GM23338 (cell line): ENCODE measurements around the gene PPP4C. TPM values are rescaled to one million over a fixed set of nuclear protein-coding genes. Genes with fewer than 3 reads are reported as not detected.

ENCODE experiments used
- ATAC-seq: fragments of 200-7000 bp; cut with Tn5 transposase; 3 replicates; pipeline ENCODE4 v1.9.1; 2020
- DNase-seq: peaks from one replicate; pipeline ENCODE4 v3.0.0-alpha.2; 2015; ENCODE audit warnings: low spot score
- H2AFZ ChIP-seq: fragments of 200-600 bp; sonication (generic); 2 replicates; pipeline ENCODE4 v1.8.0; 2016; ENCODE audit warnings: antibody characterized with exemption, mild to moderate bottlenecking, moderate library complexity
- H3F3A ChIP-seq: fragments of 200-600 bp; sonication (generic); replicated peaks from 2 replicates; pipeline ENCODE4 v1.8.0; 2017; ENCODE audit warnings: antibody characterized with exemption, mixed run types, low read depth
- H3K27ac ChIP-seq: fragments of 200-600 bp; sonication (generic); 2 replicates; pipeline ENCODE4 v1.6.1; 2016; ENCODE audit warnings: low read depth
- H3K27me3 ChIP-seq: fragments of 200-600 bp; sonication (generic); 2 replicates; pipeline ENCODE4 v1.8.0; 2016; ENCODE audit warnings: mild to moderate bottlenecking, mixed run types, moderate library complexity; ENCODE audit not compliant: insufficient read depth
- H3K36me3 ChIP-seq: fragments of 200-600 bp; sonication (generic); 2 replicates; pipeline ENCODE4 v1.8.0; 2016; ENCODE audit warnings: mild to moderate bottlenecking; ENCODE audit not compliant: insufficient read depth
- H3K4me1 ChIP-seq: fragments of 200-600 bp; sonication (generic); 2 replicates; pipeline ENCODE4 v1.8.0; 2016; ENCODE audit warnings: mild to moderate bottlenecking, moderate library complexity; ENCODE audit not compliant: insufficient read depth
- H3K4me2 ChIP-seq: fragments of 200-600 bp; sonication (generic); 2 replicates; pipeline ENCODE4 v1.7.1; 2017; ENCODE audit warnings: mixed run types
- H3K4me3 ChIP-seq: fragments of 200-600 bp; sonication (generic); 2 replicates; pipeline ENCODE4 v1.6.1; 2016; ENCODE audit warnings: mixed run types
- H3K79me2 ChIP-seq: fragments of 200-600 bp; sonication (generic); replicated peaks from 2 replicates; pipeline ENCODE4 v1.8.0; 2017; ENCODE audit warnings: mild to moderate bottlenecking; ENCODE audit not compliant: insufficient read depth
- H3K9me2 ChIP-seq: fragments of 200-600 bp; sonication (generic); 2 replicates; pipeline ENCODE4 v1.8.0; 2017; ENCODE audit not compliant: insufficient read depth
- H4K20me1 ChIP-seq: fragments of 200-600 bp; sonication (generic); replicated peaks from 2 replicates; pipeline ENCODE4 v1.8.0; 2017; ENCODE audit warnings: mild to moderate bottlenecking; ENCODE audit not compliant: insufficient read depth
- H3K27ac Mint-ChIP-seq: 2 replicates; pipeline ENCODE4 v1.8.0; 2020; ENCODE audit warnings: inconsistent platforms, mild to moderate bottlenecking, moderate library complexity, mixed read lengths
- H3K27me3 Mint-ChIP-seq: 3 replicates; pipeline ENCODE4 v1.8.0; 2022; ENCODE audit warnings: low read depth, mild to moderate bottlenecking, moderate library complexity, mixed read lengths, inconsistent platforms; ENCODE audit not compliant: insufficient read depth, poor library complexity
- H3K36me3 Mint-ChIP-seq: 3 replicates; pipeline ENCODE4 v1.8.0; 2021; ENCODE audit warnings: low read depth, mild to moderate bottlenecking, inconsistent platforms, moderate library complexity, mixed read lengths
- H3K4me1 Mint-ChIP-seq: 3 replicates; pipeline ENCODE4 v1.8.0; 2020; ENCODE audit warnings: mild to moderate bottlenecking, inconsistent platforms, mixed read lengths
- H3K4me3 Mint-ChIP-seq: 3 replicates; pipeline ENCODE4 v1.8.0; 2021; ENCODE audit warnings: moderate library complexity, mild to moderate bottlenecking, inconsistent platforms, mixed read lengths
- H3K9me3 Mint-ChIP-seq: 3 replicates; pipeline ENCODE4 v1.8.0; 2020; ENCODE audit warnings: moderate library complexity, mild to moderate bottlenecking, inconsistent platforms, mixed read lengths
- CREB1 ChIP-seq: fragments of 250-450 bp; sonication (Bioruptor Pico); IDR thresholded peaks from 2 replicates; pipeline ENCODE4 v1.5.0; 2020; ENCODE audit warnings: low read depth, mild to moderate bottlenecking, moderate library complexity
- EZH2 ChIP-seq: fragments of 200-600 bp; sonication (generic); IDR thresholded peaks from one replicate; pipeline ENCODE4 v1.8.0; 2017; ENCODE audit warnings: antibody characterized with exemption, mild to moderate bottlenecking, low read depth; ENCODE audit not compliant: unreplicated experiment
- EZH2phosphoT487 ChIP-seq: fragments of 200-600 bp; sonication (generic); IDR thresholded peaks from one replicate; pipeline ENCODE4 v1.8.1; 2018; ENCODE audit warnings: antibody characterized with exemption; ENCODE audit not compliant: unreplicated experiment
- JUNB ChIP-seq: IDR thresholded peaks from one replicate; pipeline ENCODE4 v1.6.1; 2016; ENCODE audit warnings: antibody characterized with exemption; ENCODE audit not compliant: unreplicated experiment
- NANOG ChIP-seq: IDR thresholded peaks from 2 replicates; pipeline ENCODE4 v1.6.1; 2016; ENCODE audit warnings: antibody characterized with exemption, borderline replicate concordance
- POLR2AphosphoS5 ChIP-seq: IDR thresholded peaks from 2 replicates; pipeline ENCODE4 v1.6.1; 2016; ENCODE audit warnings: antibody characterized with exemption, low read depth
- STAT1 ChIP-seq: IDR thresholded peaks from one replicate; pipeline ENCODE4 v1.6.1; 2016; ENCODE audit warnings: antibody characterized with exemption; ENCODE audit not compliant: unreplicated experiment
- ZNF114 ChIP-seq: fragments of 250-450 bp; sonication (Bioruptor Pico); IDR thresholded peaks from 2 replicates; pipeline ENCODE4 v1.5.0; 2020; ENCODE audit warnings: mild to moderate bottlenecking, moderate library complexity
- ZNF331 ChIP-seq: fragments of 250-450 bp; sonication (Bioruptor Pico); IDR thresholded peaks from 2 replicates; pipeline ENCODE4 v1.5.0; 2020; ENCODE audit warnings: low read depth, mild to moderate bottlenecking, moderate library complexity
- polyA plus RNA-seq: library from polyadenylated mRNA; unstranded; fragments of >200 nt; fragmentation: Nextera tagmentation; extraction: Ambion mirVana; gene quantifications from 2 replicates; pipeline ENCODE4 v1.2.1, GENCODE V29; 2016
- total RNA-seq: library from RNA; depleted of rRNA; stranded (reverse); fragments of >200 nt; shearing (Covaris generic); gene quantifications from 2 replicates; pipeline ENCODE4 v1.2.3, GENCODE V29; 2014
- TF ChIP-seq, protein P1 (sequence below), 2 experiments: fragments of 200-600 bp in 1 of 2; sonication (generic) in 1 of 2; conservative IDR thresholded peaks; 2 replicates each; pipeline versions ENCODE4 v1.5.1 to v1.6.1; 2016 to 2017; ENCODE audit warnings: antibody characterized with exemption in 2 of 2, low read depth in 2 of 2, mild to moderate bottlenecking in 2 of 2, moderate library complexity in 1 of 2
- TF ChIP-seq, protein P2 (sequence below): IDR thresholded peaks from one replicate; pipeline ENCODE4 v1.6.1; 2018; ENCODE audit warnings: antibody characterized with exemption; ENCODE audit not compliant: unreplicated experiment
- TF ChIP-seq, protein P3 (sequence below): fragments of 250-450 bp; sonication (Bioruptor Pico); IDR thresholded peaks from 2 replicates; pipeline ENCODE4 v1.5.0; 2020; ENCODE audit warnings: mild to moderate bottlenecking, moderate library complexity
- TF ChIP-seq, protein P4 (sequence below): IDR thresholded peaks from 2 replicates; pipeline ENCODE4 v1.6.1; 2016; ENCODE audit warnings: antibody characterized with exemption

Gene PPP4C
- total and polyA plus RNA-seq, 2 experiments from 2014 or later = 120 to 170 TPM

- H3F3A ChIP-seq = no peaks in the 10 kb centered on the region; the same call in 1 of the 2 replicates
- no peak for TF ChIP-seq ZNF331 (CRISPR knock-in tag)
- TF ChIP-seq EZH2 = no peak
- TF ChIP-seq, protein P1, sequence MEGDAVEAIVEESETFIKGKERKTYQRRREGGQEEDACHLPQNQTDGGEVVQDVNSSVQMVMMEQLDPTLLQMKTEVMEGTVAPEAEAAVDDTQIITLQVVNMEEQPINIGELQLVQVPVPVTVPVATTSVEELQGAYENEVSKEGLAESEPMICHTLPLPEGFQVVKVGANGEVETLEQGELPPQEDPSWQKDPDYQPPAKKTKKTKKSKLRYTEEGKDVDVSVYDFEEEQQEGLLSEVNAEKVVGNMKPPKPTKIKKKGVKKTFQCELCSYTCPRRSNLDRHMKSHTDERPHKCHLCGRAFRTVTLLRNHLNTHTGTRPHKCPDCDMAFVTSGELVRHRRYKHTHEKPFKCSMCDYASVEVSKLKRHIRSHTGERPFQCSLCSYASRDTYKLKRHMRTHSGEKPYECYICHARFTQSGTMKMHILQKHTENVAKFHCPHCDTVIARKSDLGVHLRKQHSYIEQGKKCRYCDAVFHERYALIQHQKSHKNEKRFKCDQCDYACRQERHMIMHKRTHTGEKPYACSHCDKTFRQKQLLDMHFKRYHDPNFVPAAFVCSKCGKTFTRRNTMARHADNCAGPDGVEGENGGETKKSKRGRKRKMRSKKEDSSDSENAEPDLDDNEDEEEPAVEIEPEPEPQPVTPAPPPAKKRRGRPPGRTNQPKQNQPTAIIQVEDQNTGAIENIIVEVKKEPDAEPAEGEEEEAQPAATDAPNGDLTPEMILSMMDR (conservative IDR thresholded peaks at IDR 0.05; ENCODE audit: low read depth in 2 of 2) = no peak
- TF ChIP-seq JUNB = no peak
- no peak for TF ChIP-seq EZH2phosphoT487
- no peak for TF ChIP-seq ZNF114 (CRISPR knock-in tag)
- TF ChIP-seq STAT1 = no peak
- TF ChIP-seq, protein P2, sequence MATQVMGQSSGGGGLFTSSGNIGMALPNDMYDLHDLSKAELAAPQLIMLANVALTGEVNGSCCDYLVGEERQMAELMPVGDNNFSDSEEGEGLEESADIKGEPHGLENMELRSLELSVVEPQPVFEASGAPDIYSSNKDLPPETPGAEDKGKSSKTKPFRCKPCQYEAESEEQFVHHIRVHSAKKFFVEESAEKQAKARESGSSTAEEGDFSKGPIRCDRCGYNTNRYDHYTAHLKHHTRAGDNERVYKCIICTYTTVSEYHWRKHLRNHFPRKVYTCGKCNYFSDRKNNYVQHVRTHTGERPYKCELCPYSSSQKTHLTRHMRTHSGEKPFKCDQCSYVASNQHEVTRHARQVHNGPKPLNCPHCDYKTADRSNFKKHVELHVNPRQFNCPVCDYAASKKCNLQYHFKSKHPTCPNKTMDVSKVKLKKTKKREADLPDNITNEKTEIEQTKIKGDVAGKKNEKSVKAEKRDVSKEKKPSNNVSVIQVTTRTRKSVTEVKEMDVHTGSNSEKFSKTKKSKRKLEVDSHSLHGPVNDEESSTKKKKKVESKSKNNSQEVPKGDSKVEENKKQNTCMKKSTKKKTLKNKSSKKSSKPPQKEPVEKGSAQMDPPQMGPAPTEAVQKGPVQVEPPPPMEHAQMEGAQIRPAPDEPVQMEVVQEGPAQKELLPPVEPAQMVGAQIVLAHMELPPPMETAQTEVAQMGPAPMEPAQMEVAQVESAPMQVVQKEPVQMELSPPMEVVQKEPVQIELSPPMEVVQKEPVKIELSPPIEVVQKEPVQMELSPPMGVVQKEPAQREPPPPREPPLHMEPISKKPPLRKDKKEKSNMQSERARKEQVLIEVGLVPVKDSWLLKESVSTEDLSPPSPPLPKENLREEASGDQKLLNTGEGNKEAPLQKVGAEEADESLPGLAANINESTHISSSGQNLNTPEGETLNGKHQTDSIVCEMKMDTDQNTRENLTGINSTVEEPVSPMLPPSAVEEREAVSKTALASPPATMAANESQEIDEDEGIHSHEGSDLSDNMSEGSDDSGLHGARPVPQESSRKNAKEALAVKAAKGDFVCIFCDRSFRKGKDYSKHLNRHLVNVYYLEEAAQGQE = no peak
- no peak for TF ChIP-seq NANOG
- TF ChIP-seq, protein P3, sequence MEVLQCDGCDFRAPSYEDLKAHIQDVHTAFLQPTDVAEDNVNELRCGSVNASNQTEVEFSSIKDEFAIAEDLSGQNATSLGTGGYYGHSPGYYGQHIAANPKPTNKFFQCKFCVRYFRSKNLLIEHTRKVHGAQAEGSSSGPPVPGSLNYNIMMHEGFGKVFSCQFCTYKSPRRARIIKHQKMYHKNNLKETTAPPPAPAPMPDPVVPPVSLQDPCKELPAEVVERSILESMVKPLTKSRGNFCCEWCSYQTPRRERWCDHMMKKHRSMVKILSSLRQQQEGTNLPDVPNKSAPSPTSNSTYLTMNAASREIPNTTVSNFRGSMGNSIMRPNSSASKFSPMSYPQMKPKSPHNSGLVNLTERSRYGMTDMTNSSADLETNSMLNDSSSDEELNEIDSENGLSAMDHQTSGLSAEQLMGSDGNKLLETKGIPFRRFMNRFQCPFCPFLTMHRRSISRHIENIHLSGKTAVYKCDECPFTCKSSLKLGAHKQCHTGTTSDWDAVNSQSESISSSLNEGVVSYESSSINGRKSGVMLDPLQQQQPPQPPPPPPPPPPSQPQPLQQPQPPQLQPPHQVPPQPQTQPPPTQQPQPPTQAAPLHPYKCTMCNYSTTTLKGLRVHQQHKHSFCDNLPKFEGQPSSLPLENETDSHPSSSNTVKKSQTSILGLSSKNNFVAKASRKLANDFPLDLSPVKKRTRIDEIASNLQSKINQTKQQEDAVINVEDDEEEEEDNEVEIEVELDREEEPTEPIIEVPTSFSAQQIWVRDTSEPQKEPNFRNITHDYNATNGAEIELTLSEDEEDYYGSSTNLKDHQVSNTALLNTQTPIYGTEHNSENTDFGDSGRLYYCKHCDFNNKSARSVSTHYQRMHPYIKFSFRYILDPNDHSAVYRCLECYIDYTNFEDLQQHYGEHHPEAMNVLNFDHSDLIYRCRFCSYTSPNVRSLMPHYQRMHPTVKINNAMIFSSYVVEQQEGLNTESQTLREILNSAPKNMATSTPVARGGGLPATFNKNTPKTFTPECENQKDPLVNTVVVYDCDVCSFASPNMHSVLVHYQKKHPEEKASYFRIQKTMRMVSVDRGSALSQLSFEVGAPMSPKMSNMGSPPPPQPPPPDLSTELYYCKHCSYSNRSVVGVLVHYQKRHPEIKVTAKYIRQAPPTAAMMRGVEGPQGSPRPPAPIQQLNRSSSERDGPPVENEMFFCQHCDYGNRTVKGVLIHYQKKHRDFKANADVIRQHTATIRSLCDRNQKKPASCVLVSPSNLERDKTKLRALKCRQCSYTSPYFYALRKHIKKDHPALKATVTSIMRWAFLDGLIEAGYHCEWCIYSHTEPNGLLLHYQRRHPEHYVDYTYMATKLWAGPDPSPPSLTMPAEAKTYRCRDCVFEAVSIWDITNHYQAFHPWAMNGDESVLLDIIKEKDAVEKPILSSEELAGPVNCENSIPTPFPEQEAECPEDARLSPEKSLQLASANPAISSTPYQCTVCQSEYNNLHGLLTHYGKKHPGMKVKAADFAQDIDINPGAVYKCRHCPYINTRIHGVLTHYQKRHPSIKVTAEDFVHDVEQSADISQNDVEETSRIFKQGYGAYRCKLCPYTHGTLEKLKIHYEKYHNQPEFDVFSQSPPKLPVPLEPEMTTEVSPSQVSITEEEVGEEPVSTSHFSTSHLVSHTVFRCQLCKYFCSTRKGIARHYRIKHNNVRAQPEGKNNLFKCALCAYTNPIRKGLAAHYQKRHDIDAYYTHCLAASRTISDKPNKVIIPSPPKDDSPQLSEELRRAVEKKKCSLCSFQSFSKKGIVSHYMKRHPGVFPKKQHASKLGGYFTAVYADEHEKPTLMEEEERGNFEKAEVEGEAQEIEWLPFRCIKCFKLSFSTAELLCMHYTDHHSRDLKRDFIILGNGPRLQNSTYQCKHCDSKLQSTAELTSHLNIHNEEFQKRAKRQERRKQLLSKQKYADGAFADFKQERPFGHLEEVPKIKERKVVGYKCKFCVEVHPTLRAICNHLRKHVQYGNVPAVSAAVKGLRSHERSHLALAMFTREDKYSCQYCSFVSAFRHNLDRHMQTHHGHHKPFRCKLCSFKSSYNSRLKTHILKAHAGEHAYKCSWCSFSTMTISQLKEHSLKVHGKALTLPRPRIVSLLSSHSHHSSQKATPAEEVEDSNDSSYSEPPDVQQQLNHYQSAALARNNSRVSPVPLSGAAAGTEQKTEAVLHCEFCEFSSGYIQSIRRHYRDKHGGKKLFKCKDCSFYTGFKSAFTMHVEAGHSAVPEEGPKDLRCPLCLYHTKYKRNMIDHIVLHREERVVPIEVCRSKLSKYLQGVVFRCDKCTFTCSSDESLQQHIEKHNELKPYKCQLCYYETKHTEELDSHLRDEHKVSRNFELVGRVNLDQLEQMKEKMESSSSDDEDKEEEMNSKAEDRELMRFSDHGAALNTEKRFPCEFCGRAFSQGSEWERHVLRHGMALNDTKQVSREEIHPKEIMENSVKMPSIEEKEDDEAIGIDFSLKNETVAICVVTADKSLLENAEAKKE (CRISPR knock-in tag) = no peak
- no peak for TF ChIP-seq CREB1 (CRISPR knock-in tag)
- no peak for TF ChIP-seq POLR2AphosphoS5
- TF ChIP-seq, protein P4, sequence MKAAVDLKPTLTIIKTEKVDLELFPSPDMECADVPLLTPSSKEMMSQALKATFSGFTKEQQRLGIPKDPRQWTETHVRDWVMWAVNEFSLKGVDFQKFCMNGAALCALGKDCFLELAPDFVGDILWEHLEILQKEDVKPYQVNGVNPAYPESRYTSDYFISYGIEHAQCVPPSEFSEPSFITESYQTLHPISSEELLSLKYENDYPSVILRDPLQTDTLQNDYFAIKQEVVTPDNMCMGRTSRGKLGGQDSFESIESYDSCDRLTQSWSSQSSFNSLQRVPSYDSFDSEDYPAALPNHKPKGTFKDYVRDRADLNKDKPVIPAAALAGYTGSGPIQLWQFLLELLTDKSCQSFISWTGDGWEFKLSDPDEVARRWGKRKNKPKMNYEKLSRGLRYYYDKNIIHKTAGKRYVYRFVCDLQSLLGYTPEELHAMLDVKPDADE = no peak
- H3K27ac ChIP-seq = no peak overlapping the region
- H2AFZ ChIP-seq = no peak overlapping the region
- H3K9me2 ChIP-seq = no peaks in the 10 kb centered on the region
- H3K9me3 Mint-ChIP-seq = no peaks in the 10 kb centered on the region
- peaks cover 9% of the 10 kb centered on the region for H3K4me1 Mint-ChIP-seq
- no peaks in the 10 kb centered on the region; the same call in 2 of the 3 replicates for H3K36me3 Mint-ChIP-seq
- ATAC-seq (no peak), DNase-seq (no peak)
- no peaks in the 10 kb centered on the region for H4K20me1 ChIP-seq
- no peak overlapping the region for H3K4me3 Mint-ChIP-seq
- H3K27me3 ChIP-seq = no peaks in the 10 kb centered on the region
- H3K36me3 ChIP-seq = no peaks in the 10 kb centered on the region
- H3K27ac Mint-ChIP-seq = no peak overlapping the region
- H3K4me1 ChIP-seq = peaks cover 4% of the 10 kb centered on the region
- no peak overlapping the region for H3K4me3 ChIP-seq
- H3K4me2 ChIP-seq = no peak overlapping the region
- no peaks in the 10 kb centered on the region for H3K79me2 ChIP-seq
- peaks cover 5% of the 10 kb centered on the region for H3K27me3 Mint-ChIP-seq
Measured at GRCh38 chr16:30114411-30114810, 38.6 kb downstream of the PPP4C start.
